Left colon (tissue), 2 donors: ENCODE results near the gene DDX47. TPM values are rescaled to one million over a fixed set of nuclear protein-coding genes. Genes with fewer than 3 reads are reported as not detected.
"Not testable (repeated sequence)": the region's sequence is repeated elsewhere in the genome, so short reads cannot be mapped to it uniquely, and the experiment has no call there.

Experiments used
- ATAC-seq: fragments of 200-7000 bp; cut with Tn5 transposase; one replicate; pipeline ENCODE4 v1.9.1; 2020; ENCODE audit warnings: mild to moderate bottlenecking, moderate library complexity
- DNase-seq, 2 donors: peaks; one replicate each; pipeline ENCODE4 v3.0.0-alpha.2; 2020
- intact Hi-C, 2 donors: fragments of 100-400 bp; cut with DNase I in 1 of 2; cut with micrococcal nuclease in 1 of 2; formaldehyde crosslinking; loops; one replicate each; pipeline versions ENCODE4 v1.11.2 to v1.14.0; 2022; cut with DNase I, micrococcal nuclease
- total RNA-seq, 2 donors: library from RNA; stranded (reverse); fragmentation: NEBNext Ultra II Directional; extraction: Animal tissue kit (Norgen Biotek cat#: 25700); gene quantifications; one replicate each; pipeline ENCODE4 v1.2.1, GENCODE V29; 2021
- donor health status: DM: no; HTN: no; CAD: no.
- donor health status: DM: yes; HTN: yes; CAD: no.

DDX47 gene
- total RNA-seq, 2 donors from 2014 or later, result 30.5 to 31.0 TPM

DNA sequence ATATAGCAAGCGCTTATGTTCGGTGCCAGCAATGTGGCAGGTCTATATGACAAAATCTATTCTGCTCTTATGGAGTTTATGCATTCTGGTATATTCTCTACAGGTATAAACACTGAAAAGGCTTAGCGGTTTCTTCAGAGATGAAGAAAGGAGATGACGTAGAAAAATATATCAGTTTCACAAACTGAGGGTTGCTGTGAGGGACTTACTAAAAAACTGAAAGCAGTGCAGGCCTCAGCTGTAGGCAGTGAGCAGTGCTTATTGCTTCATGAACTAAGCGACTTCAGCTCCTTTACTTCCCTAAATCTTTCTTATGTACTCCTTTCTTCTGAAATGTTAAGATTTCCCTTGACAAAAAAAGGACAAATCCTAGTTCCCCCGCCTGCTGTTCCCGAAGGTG is 4.5 kb downstream of the DDX47 start:
- DNase-seq (no peak), ATAC-seq (no peak)
- intact Hi-C loops, result no loop called here

DNA sequence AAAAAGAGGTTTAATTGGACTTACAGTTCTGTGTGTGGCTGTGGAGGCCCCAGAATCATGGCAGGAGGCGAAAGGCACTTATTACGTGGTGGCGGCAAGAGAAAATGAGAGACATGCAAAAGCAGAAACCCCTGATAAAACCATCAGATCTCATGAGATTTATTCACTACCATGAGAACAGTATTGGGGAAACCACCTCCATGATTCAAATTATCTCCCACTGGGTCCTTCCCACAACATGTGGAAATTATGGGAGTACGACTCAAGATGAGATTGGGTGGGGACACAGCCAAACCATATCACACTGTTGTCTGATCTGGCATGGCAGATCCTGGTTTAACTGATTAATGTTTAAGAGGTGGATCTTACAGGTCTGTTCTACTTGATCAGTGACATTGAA is 5.6 kb downstream of the DDX47 start:
- DNase-seq, result no peak
- intact Hi-C loops, result no loop called here

DNA sequence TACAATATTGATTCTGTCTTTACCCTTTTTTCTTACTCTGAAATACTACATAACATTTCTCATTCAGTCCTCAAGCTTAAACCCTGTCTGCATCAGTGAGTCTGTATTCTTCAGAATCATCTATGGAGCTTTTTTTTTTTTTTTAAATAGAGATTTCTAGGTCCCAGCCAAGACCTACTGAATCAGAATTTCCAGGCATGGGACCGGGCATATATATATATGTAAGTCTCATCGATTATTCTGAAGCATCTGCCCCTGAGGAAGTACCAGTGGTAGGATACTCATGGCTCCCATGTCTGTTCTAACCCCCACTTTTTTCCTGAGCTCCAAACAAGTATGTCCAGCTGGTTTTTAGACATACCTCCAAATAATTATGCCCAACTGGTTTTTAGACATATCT is 6.1 kb downstream of the DDX47 start:
- intact Hi-C loops, result no loop called here
- DNase-seq (no peak), ATAC-seq (no peak)

More for the DNA sequence above, 5.6 kb downstream of the DDX47 start:
- ATAC-seq, result no peak

- ATAC-seq (no peak), DNase-seq (no peak)
- intact Hi-C loops, result no loop called here
These were observed 6.7 kb downstream of the DDX47 start for GRCh38 chr12:12819752-12820311.

- intact Hi-C loops, DNase-seq, ATAC-seq: not testable (repeated sequence)
These were observed 7.2 kb downstream of the DDX47 start for GRCh38 chr12:12820376-12820775.

- intact Hi-C loops, result no loop called here
- no peak for ATAC-seq
These were observed 8.8 kb downstream of the DDX47 start for GRCh38 chr12:12821975-12822374.

GRCh38 chr12:12822886-12823285 is 9.7 kb downstream of the DDX47 start:
- intact Hi-C loops, result no loop called here
- no peak for DNase-seq
- ATAC-seq, result no peak

More at GRCh38 chr12:12821975-12822374, 8.8 kb downstream of the DDX47 start:
- DNase-seq, result no peak

GRCh38 chr12:12823300-12823699 is 10.2 kb downstream of the DDX47 start:
- intact Hi-C loops, result no loop called here
- ATAC-seq, result no peak
- no peak for DNase-seq

GRCh38 chr12:12823811-12824210 is 10.7 kb downstream of the DDX47 start:
- intact Hi-C loops, result no loop called here
- ATAC-seq, result no peak
- DNase-seq, result no peak

GRCh38 chr12:12835378-12836146 is 22.4 kb downstream of the DDX47 start:
- DNase-seq, result no peak
- ATAC-seq, result peak; percentile 16

GRCh38 chr12:12836571-12836970 is 23.4 kb downstream of the DDX47 start:
- DNase-seq (no peak), ATAC-seq (peak; percentile 29)
- intact Hi-C loops, result loop anchor here in 1 of 2 donors (10.0 kb wide), 1 partner anchor 48 kb away; no protein-coding TSS in a partner anchor

More at GRCh38 chr12:12835378-12836146, 22.4 kb downstream of the DDX47 start:
- intact Hi-C loops, result loop anchor here in 1 of 2 donors (10.0 kb wide), 1 partner anchor 49 kb away; no protein-coding TSS in a partner anchor

DNA sequence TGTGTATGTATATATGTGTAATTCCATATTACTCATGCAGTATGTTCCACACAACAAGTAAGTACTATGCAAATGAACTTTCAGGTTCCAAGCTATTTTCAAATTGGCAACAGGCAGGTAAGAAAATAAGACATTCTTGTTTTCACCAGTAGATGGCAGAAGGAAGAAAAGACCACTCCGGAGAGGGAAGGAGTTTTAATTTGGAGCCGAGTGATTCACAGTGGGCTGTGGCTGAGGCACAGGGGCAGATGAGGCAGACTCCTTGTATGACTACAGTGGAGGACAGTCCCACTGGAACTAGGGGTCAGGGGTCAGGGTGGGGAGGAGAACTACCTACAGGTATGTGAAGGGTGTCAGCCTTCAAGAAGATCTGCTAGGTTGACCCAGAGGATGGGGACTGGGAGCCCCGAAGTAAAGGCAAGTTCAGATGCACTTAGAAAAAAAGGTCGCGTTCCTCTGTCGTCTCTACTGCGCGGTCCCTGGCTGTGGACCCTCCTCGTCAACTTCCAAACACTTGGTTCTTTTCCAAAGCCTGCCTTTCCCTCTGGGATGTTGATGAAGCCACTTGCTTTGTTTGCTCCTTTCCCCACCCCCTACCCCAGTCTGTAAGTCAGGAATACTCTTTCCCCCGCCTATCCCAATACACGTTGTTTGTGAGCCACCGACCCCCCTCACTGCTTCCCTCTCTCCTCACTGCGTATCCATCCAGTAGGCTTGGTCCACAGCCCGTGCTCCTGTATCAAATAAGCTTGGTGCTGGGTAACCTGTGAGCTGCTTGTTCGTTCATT is 24.1 kb downstream of the DDX47 start:
- peak; percentile 47 to 69 for DNase-seq
- peak; percentile 59 for ATAC-seq
- intact Hi-C loops, result loop anchor here in 1 of 2 donors (10.0 kb wide), 1 partner anchor 48 kb away; no protein-coding TSS in a partner anchor

DNA sequence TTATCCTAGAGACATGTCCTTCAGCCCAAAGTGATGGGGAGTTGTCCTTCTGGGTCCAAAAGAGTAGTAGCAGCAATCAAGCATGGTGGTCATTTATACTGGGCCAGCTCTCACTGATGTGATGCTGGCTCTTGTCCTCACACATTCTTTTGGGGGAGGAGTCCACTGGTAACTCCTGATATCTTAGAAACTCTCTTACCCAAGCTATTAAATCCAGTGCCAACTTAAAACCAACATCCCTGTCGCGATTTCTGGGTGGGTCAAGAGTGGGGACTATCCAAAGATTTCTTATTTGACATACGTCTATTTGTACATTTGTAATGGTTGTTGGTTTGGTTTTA is 24.6 kb downstream of the DDX47 start:
- ATAC-seq, result no peak
- intact Hi-C loops, result loop anchor here in 1 of 2 donors (10.0 kb wide), 1 partner anchor 47 kb away; no protein-coding TSS in a partner anchor
- DNase-seq, result no peak

GRCh38 chr12:12839003-12839395 is 25.9 kb downstream of the DDX47 start:
- DNase-seq (no peak), ATAC-seq (no peak)
- intact Hi-C loops, result loop anchor here in 1 of 2 donors (10.0 kb wide), 1 partner anchor 46 kb away; no protein-coding TSS in a partner anchor

GRCh38 chr12:12839439-12839838 is 26.3 kb downstream of the DDX47 start:
- intact Hi-C loops, result loop anchor here in 1 of 2 donors (10.0 kb wide), 1 partner anchor 45 kb away; no protein-coding TSS in a partner anchor
- ATAC-seq, DNase-seq: not testable (repeated sequence)

- peak; percentile 81 to 89 for DNase-seq
- peak; percentile 85 for ATAC-seq
- intact Hi-C loops, result loop anchor here in 1 of 2 donors (10.0 kb wide), 1 partner anchor 45 kb away; no protein-coding TSS in a partner anchor
These were observed 26.9 kb downstream of the DDX47 start for GRCh38 chr12:12839873-12840579.

GRCh38 chr12:12840580-12840899 is 27.4 kb downstream of the DDX47 start:
- intact Hi-C loops, result no loop called here
- no peak for ATAC-seq
- DNase-seq, result no peak

DNA sequence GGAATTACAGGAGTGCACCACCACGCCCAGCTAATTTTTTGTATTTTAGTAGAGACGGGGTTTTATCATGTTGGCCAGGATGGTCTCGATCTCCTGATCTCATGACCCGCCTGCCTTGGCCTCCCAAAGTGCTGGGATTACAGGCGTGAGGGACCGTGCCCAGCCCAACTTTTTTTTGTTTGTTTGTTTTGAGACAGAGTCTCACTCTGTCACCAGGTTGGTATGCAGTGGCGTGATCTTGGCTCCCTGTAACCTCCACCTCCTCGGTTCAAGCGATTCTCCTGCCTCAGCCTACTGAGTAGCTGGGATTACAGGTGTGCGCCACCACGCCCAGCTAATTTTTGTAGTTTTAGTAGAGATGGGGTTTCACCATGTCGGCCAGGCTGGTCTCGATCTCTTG is 28.3 kb downstream of the DDX47 start:
- ATAC-seq, intact Hi-C loops, DNase-seq: not testable (repeated sequence)

GRCh38 chr12:12845794-12846243 is 32.7 kb downstream of the DDX47 start:
- intact Hi-C loops, result no loop called here

More at GRCh38 chr12:12845794-12846243, 32.7 kb downstream of the DDX47 start:
- DNase-seq (no peak), ATAC-seq (no peak)
